NCI-H69 (cell line): ENCODE measurements around the gene ARID2.

ENCODE experiments used
- DNase-seq: peaks from one replicate; lab custom pipeline; 2025; lab: John Stamatoyannopoulos, UW

The ARID2 gene, protein sequence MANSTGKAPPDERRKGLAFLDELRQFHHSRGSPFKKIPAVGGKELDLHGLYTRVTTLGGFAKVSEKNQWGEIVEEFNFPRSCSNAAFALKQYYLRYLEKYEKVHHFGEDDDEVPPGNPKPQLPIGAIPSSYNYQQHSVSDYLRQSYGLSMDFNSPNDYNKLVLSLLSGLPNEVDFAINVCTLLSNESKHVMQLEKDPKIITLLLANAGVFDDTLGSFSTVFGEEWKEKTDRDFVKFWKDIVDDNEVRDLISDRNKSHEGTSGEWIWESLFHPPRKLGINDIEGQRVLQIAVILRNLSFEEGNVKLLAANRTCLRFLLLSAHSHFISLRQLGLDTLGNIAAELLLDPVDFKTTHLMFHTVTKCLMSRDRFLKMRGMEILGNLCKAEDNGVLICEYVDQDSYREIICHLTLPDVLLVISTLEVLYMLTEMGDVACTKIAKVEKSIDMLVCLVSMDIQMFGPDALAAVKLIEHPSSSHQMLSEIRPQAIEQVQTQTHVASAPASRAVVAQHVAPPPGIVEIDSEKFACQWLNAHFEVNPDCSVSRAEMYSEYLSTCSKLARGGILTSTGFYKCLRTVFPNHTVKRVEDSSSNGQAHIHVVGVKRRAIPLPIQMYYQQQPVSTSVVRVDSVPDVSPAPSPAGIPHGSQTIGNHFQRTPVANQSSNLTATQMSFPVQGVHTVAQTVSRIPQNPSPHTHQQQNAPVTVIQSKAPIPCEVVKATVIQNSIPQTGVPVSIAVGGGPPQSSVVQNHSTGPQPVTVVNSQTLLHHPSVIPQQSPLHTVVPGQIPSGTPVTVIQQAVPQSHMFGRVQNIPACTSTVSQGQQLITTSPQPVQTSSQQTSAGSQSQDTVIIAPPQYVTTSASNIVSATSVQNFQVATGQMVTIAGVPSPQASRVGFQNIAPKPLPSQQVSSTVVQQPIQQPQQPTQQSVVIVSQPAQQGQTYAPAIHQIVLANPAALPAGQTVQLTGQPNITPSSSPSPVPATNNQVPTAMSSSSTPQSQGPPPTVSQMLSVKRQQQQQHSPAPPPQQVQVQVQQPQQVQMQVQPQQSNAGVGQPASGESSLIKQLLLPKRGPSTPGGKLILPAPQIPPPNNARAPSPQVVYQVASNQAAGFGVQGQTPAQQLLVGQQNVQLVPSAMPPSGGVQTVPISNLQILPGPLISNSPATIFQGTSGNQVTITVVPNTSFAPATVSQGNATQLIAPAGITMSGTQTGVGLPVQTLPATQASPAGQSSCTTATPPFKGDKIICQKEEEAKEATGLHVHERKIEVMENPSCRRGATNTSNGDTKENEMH (N-terminal part only)

DNA sequence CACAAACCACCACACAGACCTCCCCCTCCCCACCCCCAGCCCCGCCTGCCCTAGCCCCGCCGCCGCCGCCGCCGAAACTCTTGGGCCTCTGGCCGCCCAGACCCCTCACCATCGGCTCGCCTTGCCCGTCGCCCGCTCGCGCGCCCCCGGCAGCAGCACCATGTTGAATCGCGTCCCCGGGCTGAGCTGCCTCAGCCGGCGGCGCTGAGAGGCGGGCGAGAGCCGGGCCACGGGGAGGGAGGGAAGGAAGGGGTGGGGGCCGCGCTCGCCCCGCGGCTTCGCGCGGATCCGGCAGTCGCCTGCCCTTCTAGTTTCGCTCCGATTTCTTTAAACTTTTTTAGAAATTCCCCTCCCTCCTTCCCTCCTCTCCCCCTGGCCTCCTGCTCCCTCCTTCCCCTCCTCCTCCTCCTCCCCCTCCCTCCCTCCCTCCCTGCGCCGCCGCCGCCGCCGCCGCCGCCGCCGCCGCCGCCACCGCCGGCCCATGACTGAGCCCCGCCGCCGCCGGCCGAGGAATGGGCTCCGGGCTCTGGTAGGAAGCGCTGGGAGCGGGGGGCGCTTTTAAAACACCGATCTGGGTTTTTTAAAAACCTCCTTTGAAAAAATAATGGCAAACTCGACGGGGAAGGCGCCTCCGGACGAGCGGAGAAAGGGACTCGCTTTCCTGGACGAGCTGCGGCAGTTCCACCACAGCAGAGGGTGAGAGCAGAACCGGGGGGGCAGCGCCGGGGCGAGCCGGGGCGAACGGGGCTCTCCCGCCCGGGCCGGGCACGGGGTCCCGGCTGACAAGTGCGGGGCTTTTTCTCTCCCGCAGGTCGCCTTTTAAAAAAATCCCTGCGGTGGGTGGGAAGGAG, at the start of gene ARID2:
TSS of gene ARID2 (plus strand) at position 474 of the 851 bp plus-strand sequence. CDS start at position 605, 131 bp downstream.
- peak; percentile 91 for DNase-seq

DNA sequence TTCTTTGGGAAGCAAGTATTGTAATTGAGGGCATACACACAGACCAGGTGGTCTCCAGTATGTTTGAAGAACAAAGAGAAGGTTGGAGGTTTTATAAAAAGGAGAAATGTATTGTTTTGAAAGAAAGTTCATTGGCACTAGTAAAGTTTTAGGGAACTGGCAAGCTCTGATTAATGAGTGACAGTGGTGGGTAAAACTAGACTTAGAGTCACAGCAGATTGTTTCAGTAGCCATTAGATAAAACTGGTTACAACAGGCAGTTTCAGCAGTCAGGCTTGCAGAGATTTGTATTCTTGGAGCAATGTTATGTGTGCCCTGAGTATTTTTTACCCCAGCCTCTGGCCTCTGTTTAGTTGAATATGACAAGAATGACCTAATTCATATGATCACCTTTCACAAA, 49.1 kb upstream of the ARID2 start:
- no peak for DNase-seq

DNA sequence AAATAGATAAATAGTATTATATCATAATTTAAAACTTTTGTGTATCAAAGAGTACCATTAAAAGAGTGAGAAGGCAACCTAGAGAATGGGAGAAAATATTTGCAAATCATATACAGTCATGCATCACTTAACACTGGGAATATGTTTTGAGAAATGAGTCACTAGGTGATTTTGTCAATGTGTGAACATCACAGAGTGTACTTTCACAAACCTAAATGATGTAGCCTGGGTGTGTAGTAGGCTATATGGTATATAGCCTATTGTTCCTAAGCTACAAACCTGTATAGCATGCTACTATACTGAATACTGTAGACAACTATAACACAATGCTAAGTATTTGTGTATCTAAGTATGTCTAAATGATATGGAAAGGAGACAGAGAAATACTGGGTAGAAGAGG, 48.0 kb upstream of the ARID2 start:
- no peak for DNase-seq

DNA sequence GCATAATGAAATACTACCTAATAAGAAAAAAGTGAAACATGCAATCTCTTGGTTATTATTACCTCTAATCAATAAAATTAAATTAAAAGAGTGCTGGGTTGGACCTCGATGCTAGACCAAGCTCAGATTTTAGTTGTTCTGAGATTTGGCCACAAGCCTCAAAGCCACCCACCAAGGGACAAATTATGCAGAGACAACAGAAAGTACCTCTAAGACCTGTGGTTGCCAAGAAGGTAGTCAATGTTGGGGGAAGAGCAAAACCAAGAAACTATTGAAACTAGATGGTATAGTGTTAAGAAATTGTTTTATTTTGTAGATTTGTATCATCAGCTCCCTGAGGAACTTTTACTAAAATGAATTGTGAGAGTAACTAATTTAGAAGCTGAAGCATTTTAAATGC, 43.8 kb upstream of the ARID2 start:
- no peak for DNase-seq

DNA sequence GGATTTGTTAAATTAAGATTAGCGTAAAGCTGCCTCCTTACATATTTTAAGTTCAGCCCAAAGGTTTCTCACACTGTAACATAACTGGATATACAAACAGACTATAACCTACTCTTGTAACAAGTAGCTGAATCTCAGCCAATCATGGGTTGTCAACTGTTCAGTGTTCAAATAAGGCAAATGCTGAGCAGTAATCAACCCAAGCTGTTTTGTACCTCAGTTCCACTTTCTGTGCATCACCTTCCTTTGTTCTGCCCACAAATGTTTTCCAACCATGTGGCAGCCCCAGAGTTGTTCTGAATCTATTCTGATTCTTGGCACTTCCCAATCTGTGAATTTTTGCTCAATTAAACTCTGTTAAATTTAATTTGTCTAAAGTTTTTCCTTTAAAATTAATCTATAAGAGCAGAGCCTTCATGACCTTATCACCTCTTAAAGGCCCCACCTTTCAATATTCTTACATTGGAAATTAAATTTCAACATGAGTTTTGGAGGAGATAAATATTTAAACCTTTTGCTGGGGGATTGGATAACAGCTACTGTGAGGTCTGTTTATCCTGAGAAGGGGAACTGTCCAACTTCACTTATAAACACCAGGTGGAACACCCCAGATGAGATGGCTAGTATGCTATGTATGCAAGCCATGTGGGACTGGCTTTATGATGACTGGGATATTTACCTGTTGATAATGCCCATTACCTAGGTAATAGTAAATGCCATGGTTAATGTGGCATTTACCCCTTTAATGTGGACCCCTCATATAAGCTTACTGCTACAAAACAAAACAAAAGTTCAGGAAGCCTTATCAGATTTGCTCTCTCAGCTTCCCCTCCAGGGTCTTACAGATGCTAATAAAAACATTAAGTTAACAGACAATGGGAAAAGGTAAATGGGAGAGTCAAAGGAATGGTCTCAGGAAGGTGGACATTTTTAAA, 42.2 kb upstream of the ARID2 start:
- DNase-seq = peak; percentile 68

DNA sequence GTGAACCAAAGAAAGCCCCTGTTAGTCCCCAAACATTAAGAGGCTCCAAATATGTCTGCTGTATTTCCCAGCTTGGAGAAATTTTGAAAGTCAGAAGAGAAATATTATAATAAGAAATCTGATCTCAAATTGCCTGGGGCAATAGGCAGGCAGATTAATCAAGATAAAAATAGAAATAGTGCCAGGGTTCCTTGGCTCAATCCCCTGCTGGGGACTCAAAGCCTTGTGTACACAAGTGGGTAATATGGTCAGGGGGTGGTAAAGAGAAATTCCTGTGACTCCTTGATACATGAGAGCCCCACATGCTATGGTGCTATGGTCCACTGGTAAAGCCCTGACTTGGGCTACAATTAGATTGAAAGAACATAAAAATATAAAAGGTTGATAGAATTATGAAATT, 41.3 kb upstream of the ARID2 start:
- DNase-seq = peak; percentile 98

DNA sequence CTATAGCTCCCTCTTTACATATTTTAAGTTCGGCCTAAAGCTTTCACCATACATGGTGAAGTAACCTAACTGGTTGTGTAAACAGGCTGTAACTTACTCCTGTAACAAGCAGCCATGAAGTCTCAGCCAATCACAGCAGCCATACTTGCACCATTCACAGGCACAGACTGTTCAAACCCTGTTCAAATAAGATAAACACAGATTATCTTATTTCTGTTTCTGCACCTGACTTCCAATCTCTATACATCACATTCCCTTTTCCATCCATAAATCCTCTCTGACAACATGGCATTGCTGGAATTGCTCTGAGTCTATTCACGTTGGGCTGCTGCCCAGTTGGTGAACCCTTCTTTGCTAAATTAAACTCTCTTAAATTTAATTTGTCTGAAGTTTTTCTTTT, 34.5 kb upstream of the ARID2 start:
- DNase-seq = no peak

DNA sequence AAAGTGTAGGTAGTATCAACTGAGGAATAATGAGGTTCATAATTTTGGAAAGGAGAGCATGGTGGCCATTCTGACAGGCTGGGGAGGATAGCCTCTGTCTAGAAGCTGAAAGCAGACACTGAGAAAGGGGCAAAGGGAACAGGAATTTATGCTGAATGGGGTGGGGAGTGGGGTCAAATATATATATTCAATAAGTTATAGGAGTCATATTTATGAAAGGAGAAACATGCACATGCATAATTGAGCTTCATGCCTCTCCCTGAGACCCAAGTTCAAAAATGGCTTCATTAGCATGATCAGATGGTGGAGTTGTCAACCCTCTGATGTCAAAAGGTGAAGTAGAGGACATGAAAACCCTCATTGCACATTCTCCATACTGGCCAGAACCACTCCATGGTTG, 33.9 kb upstream of the ARID2 start:
- DNase-seq = no peak

DNA sequence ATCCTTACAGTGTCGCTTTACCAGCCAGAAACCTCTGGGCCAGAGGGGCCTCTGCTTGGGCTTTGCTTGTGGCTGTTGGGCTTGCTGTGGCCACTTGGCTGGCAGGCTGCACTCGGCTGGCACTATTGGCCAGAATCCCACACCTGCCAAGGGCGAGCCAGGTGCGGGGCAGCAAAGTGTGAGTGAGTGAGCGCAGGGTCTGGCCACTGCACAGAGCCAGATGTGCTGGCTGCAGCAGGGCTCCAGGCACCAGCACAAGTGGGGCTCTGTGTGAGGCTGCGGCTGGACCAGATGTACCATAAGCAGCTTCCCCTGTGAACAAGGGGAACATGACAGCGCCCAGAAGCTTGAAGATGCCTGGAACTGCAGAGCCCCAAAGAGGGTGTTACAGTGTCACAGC, 33.5 kb upstream of the ARID2 start:
- DNase-seq = no peak

DNA sequence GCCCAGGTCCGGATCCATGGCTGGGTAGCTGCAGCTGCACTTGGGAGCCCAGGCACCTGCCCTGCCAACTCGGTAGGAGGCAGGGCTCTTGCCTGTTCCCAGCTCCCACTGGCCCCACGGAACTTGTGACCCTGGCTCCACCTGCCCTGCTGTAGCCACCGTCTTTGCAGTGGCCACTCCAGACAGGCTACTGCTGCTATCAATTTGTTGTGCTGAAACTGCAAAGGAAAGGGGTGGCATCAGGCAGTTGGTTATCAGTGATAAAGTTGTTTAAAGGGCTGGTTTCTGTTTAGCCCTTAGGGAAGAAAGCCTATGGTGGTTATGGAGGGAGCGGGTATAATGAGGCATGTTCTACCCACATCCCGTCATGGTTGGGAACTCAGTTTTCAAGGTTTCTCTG, 32.1 kb upstream of the ARID2 start:
- DNase-seq = no peak

DNA sequence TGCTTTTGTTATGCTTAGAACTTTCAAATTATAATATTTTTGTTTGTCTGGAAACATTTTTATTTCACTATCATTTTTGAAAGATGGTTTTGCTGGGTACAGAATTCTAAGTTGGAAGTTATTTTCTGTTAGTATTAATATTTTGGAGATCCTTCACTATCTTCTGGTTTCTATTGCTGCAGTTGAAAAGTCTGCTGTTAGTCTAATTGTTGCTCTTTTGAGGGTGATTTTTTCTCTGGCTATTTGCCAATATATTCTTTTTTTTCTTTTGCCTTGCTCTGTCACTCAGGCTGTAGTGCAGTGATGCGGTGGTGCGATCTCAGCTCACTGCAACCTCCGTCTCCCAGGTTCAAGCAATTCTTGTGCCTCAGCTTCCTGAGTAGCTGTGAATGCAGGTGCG, 28.2 kb upstream of the ARID2 start:
- no peak for DNase-seq

DNA sequence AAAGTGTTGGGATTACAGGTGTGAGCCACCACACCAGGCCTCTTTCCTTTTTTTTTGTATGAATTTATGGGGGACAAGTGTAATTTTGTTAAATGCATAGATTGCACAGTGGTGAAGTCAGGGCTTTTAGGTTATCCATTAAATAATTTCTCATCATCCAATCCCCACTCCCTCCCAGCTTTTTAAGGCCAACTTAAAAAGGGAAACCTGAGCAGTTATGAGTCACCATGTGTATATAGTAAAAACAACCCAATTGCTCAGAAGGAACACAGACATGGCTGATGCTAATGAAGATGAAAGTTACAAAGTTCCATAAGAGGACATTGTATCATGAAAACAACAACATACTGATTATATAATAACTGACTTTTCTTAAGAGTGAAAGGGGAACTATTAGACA, 25.6 kb upstream of the ARID2 start:
- DNase-seq = peak; percentile 15

DNA sequence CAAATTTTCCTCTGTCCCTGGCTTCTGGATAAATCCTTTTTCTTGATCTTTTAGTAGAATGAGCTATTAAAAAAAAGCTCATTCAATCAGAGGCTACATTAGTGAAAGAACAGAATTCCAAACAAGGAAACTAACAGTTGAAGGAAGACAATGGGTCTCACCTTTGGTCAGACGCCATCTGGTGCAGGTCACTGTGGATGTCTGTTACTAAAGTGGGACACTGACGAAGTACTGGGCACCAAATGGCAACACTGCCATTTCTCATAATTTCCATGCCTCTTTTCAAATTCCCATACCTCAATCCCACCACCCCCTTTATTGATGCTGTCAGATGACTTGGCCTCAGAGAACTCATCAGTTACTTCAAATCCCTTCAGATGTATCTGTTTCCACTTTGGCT, 24.5 kb upstream of the ARID2 start:
- peak; percentile 70 for DNase-seq

DNA sequence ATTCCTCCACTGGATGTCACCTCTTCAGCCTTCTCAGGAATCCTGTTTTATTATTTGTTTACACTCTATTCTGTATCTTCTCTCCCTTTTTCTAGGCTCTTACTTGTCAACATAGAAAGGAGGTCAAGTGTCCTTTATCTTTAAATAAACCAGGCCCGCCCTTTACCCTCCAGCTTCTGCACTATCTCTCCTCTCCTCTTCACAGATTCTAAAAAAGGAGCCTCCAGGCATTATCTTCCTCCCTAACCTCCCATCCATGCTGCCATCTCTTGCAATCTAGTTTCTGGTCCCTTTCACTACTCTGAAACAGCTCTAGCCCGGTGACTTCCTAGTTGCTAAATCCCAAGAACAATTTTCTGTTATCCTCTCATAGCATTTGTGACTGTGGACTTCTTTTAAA, 24.1 kb upstream of the ARID2 start:
- DNase-seq = no peak

DNA sequence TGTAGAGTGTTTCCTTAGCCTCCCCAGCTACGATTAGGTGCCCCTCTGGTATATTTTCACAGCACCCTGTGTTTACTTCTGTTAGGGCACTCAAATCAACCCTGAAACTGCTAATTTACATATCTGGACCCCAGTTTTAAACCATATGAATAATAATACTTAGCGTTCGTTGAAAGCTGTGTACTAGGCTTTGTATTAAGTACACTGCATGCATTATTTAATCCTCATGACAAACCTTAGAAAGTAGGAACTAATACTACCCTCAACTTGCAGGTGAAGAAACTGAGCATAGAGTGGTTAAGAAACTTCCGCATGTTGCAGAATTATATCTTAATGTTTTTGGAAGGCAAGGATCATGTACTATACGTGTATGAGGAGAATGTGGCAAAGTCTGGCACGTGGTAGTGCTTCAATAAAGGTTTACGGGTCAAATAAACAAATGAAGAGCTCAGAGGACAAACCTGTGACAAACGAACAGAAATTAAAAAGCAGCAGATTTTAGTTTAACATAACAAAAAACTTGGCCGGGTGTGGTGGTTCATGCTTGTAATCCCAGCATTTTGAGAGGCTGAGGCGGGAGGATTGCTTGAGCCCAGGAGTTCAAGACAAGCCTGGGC, 22.2 kb upstream of the ARID2 start:
- no peak for DNase-seq

DNA sequence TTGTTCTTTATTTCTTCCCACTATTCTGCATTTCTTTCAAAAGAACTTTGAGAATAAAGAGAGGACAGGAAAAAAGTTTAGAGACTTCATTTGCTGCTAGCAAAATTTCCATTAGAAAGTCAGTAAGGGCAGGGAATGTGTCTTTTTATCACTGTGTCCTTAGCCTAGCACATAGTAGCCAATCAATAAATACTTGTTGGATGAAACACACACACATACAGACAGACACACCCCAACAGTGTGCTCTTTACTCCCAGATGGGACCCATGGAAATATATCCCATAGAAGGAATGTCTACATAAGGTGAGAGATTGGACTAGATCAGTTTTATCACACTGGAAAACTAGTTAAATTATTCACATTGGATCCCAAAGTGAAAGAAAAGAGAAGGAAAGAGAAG, 21.1 kb upstream of the ARID2 start:
- DNase-seq = no peak

DNA sequence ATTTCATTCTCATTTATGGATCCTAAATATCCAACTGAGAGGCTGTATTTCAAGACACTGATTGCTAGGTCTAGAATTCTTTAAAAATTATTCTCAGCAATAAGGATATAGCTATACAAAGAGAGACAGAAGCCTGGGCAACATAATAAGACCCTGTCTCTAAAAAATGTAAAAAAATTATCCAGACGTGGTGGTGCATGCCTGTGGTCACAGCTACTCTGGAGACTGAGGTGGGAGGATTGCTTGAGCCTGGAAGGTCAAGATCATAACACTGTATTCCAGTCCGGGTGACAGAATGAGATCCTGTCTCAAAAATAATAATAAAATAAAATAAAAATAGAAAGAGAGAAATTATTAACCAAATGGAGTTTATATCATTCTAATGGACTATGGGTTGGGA, 20.6 kb upstream of the ARID2 start:
- no peak for DNase-seq

DNA sequence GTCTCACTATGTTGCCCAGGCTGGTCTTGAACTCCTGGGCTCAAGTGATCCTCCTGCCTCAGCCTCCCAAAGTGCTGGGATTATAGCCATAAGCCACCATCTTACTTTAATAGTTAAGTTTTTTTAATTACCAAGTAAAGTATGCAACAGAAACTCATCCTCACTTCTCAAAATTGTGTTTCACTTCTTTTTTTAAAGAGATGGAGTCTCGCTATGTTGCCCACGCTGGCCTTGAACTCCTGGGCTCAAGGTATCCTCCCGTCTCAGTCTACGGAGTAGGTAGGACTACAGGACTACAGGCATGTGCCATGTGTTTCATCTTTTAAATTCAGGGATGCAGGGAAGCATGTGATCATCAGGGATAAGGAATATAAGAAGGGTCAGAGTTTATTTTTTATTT, 17.2 kb upstream of the ARID2 start:
- no peak for DNase-seq

DNA sequence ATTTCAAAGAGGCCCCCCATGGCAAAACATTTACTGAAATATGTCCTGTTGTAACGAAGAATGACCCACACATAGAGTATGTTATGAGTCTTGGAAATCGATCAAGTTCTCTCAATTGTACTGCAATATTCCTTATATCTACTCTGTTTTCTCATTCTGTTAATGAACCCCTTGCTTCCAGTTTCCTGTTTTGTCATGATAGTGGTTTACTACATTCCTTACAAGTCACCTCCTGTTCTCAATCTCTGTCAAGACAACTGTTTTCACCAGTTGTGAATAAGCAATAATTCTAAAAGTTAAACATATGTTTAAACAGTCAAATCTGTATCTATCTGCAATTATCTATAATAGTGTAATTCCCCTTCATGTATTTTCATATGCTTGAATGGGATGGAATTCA, 16.4 kb upstream of the ARID2 start:
- DNase-seq = no peak

DNA sequence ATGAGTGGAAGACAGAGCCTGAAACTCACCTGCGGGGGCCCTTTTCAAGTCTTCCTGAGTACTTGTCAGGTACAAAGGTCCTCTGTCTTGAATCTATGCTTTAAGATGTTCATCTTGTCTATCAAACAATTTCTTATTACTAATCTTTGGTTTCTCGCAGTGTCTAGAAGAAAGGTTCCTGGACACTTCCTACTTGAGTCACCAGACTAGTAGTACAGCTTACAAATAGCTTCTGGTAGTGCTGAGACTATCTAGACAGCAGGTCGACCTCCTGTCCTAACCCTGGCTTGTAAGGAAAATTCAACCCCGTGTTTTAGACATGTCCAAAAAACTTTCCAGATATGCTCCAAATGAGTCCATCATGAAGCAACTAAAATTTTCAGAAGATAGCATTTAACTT, 11.2 kb upstream of the ARID2 start:
- DNase-seq = no peak
